Measurements from ENCODE around the gene MED29.

- TF ChIP-seq CTCF (IDR thresholded peaks at IDR 0.05) (no peak), EP300 (IDR thresholded peaks at IDR 0.05) (peak; percentile 29)
Observed at GRCh38 chr19:39406656-39407409, 15.7 kb downstream of the MED29 start, which contains the start of gene ZFP36.

Measured in ovary (tissue), 3 donors.